GM21619 (cell line): ENCODE measurements around the gene RAB31.
A peak's percentile ranks its signal among the peaks of the same experiment; 100 is the strongest.
"Not testable (repeated sequence)": the region's sequence is repeated elsewhere in the genome, so short reads cannot be mapped to it uniquely, and the experiment has no call there.

Experiments
- ATAC-seq: cut with Tn5 transposase; IDR thresholded peaks from one replicate; pipeline ENCODE4 v1.9.1; 2021; ENCODE audit not compliant: unreplicated experiment

RAB31 gene

GRCh38 chr18:9854801-9855676 lies 146.9 kb downstream of the RAB31 start:
- no peak for ATAC-seq

- no peak for ATAC-seq
Observed at GRCh38 chr18:9855681-9856080, 147.6 kb downstream of the RAB31 start.

- no peak for ATAC-seq
Observed at GRCh38 chr18:9856092-9856491, 148.0 kb downstream of the RAB31 start.

- ATAC-seq, result not testable (repeated sequence)
Observed at GRCh38 chr18:9857479-9857998, 149.4 kb downstream of the RAB31 start.

- ATAC-seq, result no peak
Observed at GRCh38 chr18:9858642-9859041, 150.5 kb downstream of the RAB31 start.

- ATAC-seq, result no peak
Observed at GRCh38 chr18:9859232-9859631, 151.1 kb downstream of the RAB31 start.

GRCh38 chr18:9860682-9861081 lies 152.6 kb downstream of the RAB31 start:
- no peak for ATAC-seq

- peak; percentile 78 for ATAC-seq
Observed at GRCh38 chr18:9861157-9861556, 153.1 kb downstream of the RAB31 start.

GRCh38 chr18:9861933-9862332 lies 153.8 kb downstream of the RAB31 start:
- ATAC-seq, result no peak

- no peak for ATAC-seq
Observed at GRCh38 chr18:9862686-9863085, 154.6 kb downstream of the RAB31 start.

- ATAC-seq, result no peak
Observed at GRCh38 chr18:9863282-9863681, 155.2 kb downstream of the RAB31 start.

- ATAC-seq, result no peak
Observed at GRCh38 chr18:9865764-9866490, 157.8 kb downstream of the RAB31 start.

- no peak for ATAC-seq
Observed at GRCh38 chr18:9866627-9867026, 158.5 kb downstream of the RAB31 start.

GRCh38 chr18:9867071-9867594 lies 159.0 kb downstream of the RAB31 start:
- ATAC-seq, result no peak

GRCh38 chr18:9868857-9869714 lies 161.0 kb downstream of the RAB31 start:
- no peak for ATAC-seq

- ATAC-seq, result peak; percentile 76
Observed at GRCh38 chr18:9869715-9870430, 161.8 kb downstream of the RAB31 start.

- peak; percentile 19 for ATAC-seq
Observed at GRCh38 chr18:9870431-9871008, 162.4 kb downstream of the RAB31 start.

GRCh38 chr18:9871244-9871746 lies 163.2 kb downstream of the RAB31 start:
- ATAC-seq, result no peak

- no peak for ATAC-seq
Observed at GRCh38 chr18:9872823-9873222, 164.7 kb downstream of the RAB31 start.

- no peak for ATAC-seq
Observed at GRCh38 chr18:9874728-9875127, 166.6 kb downstream of the RAB31 start.
